ENCODE results near the gene SEMA4D.

DNA sequence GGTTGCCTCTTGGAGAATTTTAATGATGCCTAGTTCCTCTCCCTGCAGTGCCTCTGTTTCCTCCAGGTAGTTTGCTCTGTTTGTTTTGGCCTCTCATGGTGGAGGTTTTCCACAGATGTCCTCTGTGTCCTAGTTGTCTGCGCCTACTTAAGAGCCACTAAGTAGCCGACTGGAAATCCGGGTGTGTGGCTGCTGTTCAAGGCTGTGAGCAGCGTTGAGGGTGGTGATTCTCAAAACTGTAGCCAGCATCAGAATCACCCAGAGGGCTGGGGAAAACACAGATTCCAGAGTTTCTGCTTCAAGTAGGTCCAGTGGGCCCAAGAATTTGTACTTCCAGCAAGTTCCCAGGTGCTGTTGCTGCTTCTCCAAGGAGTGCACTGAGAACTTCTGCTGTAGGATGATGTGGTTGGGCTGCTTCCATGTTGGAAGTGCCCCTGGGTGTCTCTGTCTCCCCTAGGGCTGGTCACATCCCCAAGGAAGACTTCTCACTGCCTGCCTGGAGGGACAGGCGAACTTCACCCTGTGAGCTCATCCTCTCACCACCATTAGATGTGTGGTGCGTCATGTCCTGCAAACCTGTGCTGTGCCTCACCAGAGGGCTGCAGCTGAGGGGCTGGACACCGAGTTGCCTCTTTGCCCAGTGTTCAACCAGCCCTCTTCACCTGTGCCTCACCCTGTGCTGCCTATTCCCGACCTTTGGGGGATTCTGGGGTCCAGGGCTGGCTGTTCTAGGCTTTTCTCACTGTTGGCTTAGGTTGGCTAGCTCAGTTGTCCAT, 144.9 kb downstream of the SEMA4D start:
- no peak for TF ChIP-seq CTCF (IDR thresholded peaks at IDR 0.05; ENCODE audit: insufficient read depth, low read length)
- no peak for TF ChIP-seq POLR2AphosphoS5 (IDR thresholded peaks at IDR 0.05; ENCODE audit: low read depth)
- no peak for TF ChIP-seq REST (IDR thresholded peaks at IDR 0.05; ENCODE audit: insufficient replicate concordance, low read depth)
- no peak for TF ChIP-seq GABPA (IDR thresholded peaks at IDR 0.05; ENCODE audit: low read depth)
- no peak for TF ChIP-seq SPI1 (IDR thresholded peaks at IDR 0.05; ENCODE audit: borderline replicate concordance, low read depth)

All from HL-60 (cell line).